Measurements from ENCODE around the gene SCCPDH. TPM values are rescaled to one million over a fixed set of nuclear protein-coding genes. Genes with fewer than 3 reads are reported as not detected.
A peak's percentile ranks its signal among the peaks of the same experiment; 100 is the strongest.

The SCCPDH gene
- total and polyA plus RNA-seq, 9 of the 15 experiments (the other 6 are each of a cell fraction or from before 2014, with no cell fraction given) = 7.0 to 61.9 (median 38.3) TPM

DNA sequence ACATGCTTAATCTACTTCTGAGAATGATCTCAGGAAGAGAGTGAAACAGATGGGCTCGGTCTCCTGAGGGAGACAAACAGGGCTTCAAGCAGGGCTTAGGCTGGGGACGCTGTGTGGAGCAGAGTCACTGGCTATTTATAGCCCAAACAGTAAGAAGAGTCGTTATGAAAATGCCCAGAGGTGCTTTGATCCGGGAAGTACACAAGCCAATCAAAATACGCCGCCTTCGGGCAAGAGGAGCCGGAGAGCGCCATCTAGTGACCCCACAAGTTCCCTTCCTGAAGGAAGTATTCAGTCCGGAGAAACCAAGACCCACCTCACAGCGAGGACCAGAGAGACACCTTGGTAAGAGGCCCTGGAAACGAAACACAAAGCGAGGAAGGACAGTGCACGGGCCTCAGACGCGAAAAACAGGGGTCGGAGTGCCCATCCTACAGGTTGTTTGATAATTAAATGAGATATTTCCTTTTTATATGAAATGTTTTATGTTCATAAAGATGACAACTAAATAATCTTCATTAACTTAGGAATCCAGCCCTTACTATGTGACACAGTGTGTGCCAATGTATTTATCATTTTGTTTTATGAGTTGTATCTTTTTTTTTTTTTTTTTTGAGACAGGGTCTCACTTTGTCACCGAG, 25.0 kb upstream of the SCCPDH start (continued):
- TF ChIP-seq ZNF639 (CRISPR knock-in tag; conservative IDR thresholded peaks at IDR 0.05 in 1 of 2, IDR thresholded peaks at IDR 0.05 in 1 of 2) = no peak
- no peak for TF ChIP-seq TCFL5 (CRISPR knock-in tag; conservative IDR thresholded peaks at IDR 0.05)
- peak; percentile 43; the same call in 1 of the 2 replicates for TF ChIP-seq ZBTB7A (IDR thresholded peaks at IDR 0.05; ENCODE audit: borderline replicate concordance, control insufficient read depth, low read depth, low read length)
- TF ChIP-seq ATF1 (CRISPR knock-in tag; IDR thresholded peaks at IDR 0.05) = no peak
- 0 out of 2 replicates have a peak, but pooled peaks have one; percentile 35 for TF ChIP-seq ATF1 (tag; IDR thresholded peaks at IDR 0.05)
- no peak for TF ChIP-seq ZNF444 (CRISPR knock-in tag; IDR thresholded peaks at IDR 0.05)
- TF ChIP-seq, protein P1, sequence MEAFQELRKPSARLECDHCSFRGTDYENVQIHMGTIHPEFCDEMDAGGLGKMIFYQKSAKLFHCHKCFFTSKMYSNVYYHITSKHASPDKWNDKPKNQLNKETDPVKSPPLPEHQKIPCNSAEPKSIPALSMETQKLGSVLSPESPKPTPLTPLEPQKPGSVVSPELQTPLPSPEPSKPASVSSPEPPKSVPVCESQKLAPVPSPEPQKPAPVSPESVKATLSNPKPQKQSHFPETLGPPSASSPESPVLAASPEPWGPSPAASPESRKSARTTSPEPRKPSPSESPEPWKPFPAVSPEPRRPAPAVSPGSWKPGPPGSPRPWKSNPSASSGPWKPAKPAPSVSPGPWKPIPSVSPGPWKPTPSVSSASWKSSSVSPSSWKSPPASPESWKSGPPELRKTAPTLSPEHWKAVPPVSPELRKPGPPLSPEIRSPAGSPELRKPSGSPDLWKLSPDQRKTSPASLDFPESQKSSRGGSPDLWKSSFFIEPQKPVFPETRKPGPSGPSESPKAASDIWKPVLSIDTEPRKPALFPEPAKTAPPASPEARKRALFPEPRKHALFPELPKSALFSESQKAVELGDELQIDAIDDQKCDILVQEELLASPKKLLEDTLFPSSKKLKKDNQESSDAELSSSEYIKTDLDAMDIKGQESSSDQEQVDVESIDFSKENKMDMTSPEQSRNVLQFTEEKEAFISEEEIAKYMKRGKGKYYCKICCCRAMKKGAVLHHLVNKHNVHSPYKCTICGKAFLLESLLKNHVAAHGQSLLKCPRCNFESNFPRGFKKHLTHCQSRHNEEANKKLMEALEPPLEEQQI (IDR thresholded peaks at IDR 0.05) = peak; percentile 32; the same call in 1 of the 2 replicates
- TF ChIP-seq MNT (conservative IDR thresholded peaks at IDR 0.05) = 0 out of 4 replicates have a peak, but pooled peaks of 1 of the 2 experiments have one; percentile 27
- TF ChIP-seq, protein P2, sequence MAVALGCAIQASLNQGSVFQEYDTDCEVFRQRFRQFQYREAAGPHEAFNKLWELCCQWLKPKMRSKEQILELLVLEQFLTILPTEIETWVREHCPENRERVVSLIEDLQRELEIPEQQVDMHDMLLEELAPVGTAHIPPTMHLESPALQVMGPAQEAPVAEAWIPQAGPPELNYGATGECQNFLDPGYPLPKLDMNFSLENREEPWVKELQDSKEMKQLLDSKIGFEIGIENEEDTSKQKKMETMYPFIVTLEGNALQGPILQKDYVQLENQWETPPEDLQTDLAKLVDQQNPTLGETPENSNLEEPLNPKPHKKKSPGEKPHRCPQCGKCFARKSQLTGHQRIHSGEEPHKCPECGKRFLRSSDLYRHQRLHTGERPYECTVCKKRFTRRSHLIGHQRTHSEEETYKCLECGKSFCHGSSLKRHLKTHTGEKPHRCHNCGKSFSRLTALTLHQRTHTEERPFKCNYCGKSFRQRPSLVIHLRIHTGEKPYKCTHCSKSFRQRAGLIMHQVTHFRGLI (CRISPR knock-in tag; IDR thresholded peaks at IDR 0.05) = no peak
- peak; percentile 72 for TF ChIP-seq SMC3 (conservative IDR thresholded peaks at IDR 0.05; ENCODE audit: insufficient read depth, low read depth, low read length)
- no peak for TF ChIP-seq ZNF696 (CRISPR knock-in tag; conservative IDR thresholded peaks at IDR 0.05)
- TF ChIP-seq, protein P3, sequence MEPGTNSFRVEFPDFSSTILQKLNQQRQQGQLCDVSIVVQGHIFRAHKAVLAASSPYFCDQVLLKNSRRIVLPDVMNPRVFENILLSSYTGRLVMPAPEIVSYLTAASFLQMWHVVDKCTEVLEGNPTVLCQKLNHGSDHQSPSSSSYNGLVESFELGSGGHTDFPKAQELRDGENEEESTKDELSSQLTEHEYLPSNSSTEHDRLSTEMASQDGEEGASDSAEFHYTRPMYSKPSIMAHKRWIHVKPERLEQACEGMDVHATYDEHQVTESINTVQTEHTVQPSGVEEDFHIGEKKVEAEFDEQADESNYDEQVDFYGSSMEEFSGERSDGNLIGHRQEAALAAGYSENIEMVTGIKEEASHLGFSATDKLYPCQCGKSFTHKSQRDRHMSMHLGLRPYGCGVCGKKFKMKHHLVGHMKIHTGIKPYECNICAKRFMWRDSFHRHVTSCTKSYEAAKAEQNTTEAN (CRISPR knock-in tag; IDR thresholded peaks at IDR 0.05) = no peak
- TF ChIP-seq CGGBP1 (CRISPR knock-in tag; IDR thresholded peaks at IDR 0.05) = no peak
- TF ChIP-seq ZNF184 (CRISPR knock-in tag; IDR thresholded peaks at IDR 0.05) = no peak
- peak; percentile 64; the same call in 1 of the 2 replicates for TF ChIP-seq CBX1 (IDR thresholded peaks at IDR 0.05; ENCODE audit: low read depth)
- TF ChIP-seq ARID3A (IDR thresholded peaks at IDR 0.05; ENCODE audit: borderline replicate concordance, low read depth, low read length) = peak; percentile 79; the same call in 1 of the 2 replicates
